RPMI7951 (cell line): ENCODE data around the gene STXBP6. TPM values are rescaled to one million over a fixed set of nuclear protein-coding genes. Genes with fewer than 3 reads are reported as not detected.
A peak's percentile ranks its signal among the peaks of the same experiment; 100 is the strongest.
"Not testable (repeated sequence)": the region's sequence is repeated elsewhere in the genome, so short reads cannot be mapped to it uniquely, and the experiment has no call there.

Experiments used
- DNase-seq: peaks from one replicate; pipeline ENCODE4 v3.0.0-alpha.2; 2012; ENCODE audit warnings: low read depth
- total RNA-seq: library from RNA; depleted of rRNA; stranded (reverse); fragments of >200 nt; shearing (Covaris generic); gene quantifications from 2 replicates; pipeline ENCODE4 v1.2.3, GENCODE V29; 2014

The STXBP6 gene
- total RNA-seq, 1 experiment from 2014 or later: 18.7 TPM

- DNase-seq: no peak
These were observed 63.6 kb downstream of the STXBP6 start for GRCh38 chr14:24986206-24986893.

DNA sequence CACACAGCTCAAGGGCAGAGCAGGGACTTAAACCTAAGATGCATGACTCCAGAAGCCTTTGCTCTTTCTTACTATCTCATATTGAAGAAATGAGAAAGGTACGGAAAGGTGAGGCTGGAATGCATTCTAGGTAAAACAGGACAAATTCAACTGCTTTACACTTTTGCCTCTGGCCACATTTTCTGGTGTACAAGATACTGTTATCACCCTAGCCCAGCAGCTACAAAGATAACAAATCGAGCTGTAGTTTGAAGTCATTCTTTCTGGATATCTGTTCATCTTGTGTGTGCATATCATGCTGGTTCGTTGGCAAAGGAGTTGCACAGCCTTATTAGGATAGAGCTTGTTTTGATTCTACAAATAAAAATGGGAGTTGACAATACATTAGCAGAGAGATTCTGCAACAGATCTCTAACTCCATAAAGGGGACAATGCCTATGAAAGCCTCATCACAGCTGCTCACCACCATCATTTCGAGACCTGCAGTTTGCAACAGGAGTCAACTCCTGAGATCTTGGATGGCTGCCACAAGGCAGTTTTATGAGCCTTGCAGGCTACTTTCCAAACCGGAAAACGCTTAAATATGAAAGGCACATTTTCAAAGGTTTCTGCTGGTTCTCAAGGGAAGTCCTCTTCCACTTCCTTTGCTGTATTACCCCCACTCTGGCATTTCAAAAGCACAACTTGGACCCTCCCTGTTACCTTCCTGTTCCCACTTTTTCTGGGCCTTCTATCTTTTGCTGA, 64.9 kb downstream of the STXBP6 start:
- peak; percentile 11 for DNase-seq

- peak; percentile 36 for DNase-seq
These were observed 67.3 kb downstream of the STXBP6 start for GRCh38 chr14:24982472-24983155.

GRCh38 chr14:24979725-24980239, 70.2 kb downstream of the STXBP6 start:
- no peak for DNase-seq

DNA sequence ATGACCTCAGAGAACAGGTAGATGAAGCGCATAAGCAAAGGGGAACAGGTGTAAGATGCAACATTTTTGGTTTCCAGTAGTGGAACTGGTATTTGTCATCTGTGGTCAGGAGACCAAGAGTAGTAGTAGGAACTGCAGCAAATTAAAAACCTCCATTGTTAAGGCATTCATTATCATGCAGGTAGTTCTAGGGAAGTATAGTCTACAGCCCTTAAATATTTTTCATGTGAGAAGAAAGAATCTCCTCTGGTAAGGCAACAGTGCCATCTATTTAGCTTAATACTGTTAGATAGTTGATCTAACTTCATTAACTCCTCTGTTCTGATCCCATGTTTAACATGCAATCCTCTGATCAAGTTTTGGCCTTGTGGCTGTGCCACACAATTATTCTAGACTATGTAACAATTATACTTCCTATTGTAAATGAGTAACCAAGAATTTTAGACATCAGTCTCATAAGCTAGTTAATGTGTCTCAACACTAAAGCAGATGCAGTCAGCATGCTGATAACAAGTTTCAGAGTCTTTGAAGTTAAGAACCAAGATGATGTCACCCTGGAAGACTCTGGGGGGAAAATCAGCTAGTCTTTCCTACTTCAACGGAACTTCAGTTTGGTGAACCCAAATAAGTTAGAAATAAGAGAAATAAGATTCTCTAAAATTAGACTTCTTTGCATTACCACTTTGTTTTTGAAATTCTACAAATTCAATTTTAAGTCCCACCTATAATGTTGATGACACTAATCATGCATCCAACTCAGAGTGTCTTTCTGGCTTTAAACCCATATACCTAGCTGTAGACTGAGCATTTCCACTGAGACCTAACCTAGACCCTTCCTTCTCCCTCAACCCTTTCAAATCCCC, 70.9 kb downstream of the STXBP6 start:
- DNase-seq: no peak

DNA sequence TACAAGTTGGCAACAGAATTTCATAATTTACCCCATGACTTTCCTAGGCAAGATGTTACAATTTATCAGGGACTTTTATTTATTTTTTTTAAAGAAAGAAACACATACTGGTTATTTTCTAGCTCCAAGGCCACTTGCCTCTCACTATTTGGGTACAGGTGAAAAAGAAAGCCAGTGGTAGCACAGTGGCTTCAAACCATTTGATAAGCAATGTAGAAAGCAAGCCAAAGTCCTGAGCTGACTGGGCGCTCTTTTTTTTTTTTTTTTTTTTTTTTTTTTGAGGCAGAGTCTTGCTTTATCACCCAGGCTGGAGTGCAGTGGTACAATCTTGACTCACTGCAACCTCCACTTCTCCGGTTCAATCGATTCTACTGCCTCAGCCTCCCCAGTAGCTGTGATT, 73.3 kb downstream of the STXBP6 start:
- DNase-seq: no peak

GRCh38 chr14:24975393-24975792, 74.6 kb downstream of the STXBP6 start:
- DNase-seq: no peak

DNA sequence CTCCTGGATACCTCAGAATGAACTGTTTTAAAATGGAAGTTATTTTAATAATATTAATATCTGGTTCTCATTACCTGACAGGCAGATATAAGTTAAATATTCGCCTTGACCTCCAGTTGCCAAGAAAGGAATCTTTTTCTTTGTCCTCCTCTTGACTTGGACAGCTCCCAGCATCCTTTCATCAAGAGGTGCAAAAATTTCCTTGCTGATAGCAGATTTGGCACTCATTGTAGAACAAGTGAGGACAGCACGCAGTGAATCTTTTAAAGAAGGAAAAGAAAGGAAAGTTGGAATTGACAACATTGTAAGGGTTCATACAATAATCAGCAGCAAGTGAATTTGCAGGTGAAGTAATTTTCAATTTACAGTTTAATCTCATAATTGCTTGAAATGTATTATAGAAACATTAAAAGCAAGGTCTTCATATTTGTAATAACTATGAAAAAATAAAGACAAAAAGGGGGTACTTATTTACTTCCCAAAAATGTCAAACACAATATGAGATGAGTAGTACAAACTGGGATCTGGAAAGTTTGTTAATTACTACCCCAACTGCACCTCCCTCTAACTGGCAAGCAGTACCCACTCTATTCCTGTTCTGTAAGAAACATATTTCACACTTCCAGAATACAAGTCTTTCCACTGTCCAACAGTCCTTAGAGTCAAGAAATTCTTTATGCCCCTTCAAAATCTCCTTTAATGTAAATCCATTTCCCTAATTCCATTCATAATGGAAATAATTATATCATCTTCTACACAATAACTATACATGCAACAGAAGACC, 75.2 kb downstream of the STXBP6 start:
- no peak for DNase-seq

DNA sequence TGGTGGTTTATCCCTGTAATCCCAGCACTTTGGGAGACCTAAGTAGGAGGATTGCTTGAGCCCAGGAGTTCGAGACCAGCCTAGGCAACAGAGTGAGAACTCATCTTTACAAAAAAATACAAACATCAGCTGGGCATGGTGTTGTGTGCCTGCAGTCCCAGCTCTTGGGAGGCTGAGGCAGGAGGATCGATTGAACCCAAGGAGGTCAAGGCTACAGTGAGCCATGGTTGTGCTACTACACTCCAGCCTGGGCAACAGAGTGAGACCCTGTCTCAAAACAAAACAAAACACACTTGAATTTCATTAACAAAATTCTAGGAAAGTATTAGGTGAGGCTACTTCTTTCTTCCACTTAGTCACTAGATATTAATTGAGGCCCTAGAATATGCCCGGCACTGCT, 77.1 kb downstream of the STXBP6 start:
- no peak for DNase-seq

DNA sequence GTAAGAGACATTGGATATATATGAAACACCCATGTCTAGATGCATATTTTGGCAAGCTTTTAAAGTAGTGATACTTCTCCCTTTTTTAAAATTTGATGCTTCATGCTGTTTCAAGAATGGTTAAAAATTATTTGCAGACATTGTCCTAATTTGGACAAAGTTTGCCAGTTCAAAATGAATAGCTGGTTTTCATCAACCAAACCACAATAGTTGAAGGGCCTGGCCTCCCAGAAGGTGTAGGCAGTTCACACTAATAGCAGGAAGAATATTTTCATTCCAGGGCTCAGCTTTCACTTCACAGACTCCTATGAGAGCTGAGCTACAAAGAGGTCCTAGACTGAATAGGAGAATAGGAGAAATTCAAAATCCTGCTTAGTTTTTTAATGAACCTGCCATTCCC, 78.7 kb downstream of the STXBP6 start:
- DNase-seq: no peak

- no peak for DNase-seq
These were observed 83.4 kb downstream of the STXBP6 start for GRCh38 chr14:24966579-24966964.

GRCh38 chr14:24965934-24966578, 83.9 kb downstream of the STXBP6 start:
- DNase-seq: peak; percentile 74

DNA sequence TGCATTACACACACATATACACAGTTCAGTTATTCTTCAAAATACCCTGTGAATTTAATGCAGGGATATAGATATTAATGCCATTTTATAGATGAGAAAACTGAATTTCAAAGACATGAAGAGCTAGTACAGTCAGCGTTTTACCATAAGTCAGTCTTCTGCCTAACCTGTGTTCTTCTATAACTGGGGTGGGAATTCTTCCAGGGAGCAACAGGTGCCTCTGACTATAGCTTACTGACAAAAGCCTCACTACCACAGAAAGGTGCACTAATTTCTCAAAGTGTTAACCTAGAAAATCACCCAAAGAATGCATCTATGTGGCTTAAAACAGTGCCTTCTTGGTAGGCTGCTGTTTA, 84.4 kb downstream of the STXBP6 start:
- DNase-seq: no peak

DNA sequence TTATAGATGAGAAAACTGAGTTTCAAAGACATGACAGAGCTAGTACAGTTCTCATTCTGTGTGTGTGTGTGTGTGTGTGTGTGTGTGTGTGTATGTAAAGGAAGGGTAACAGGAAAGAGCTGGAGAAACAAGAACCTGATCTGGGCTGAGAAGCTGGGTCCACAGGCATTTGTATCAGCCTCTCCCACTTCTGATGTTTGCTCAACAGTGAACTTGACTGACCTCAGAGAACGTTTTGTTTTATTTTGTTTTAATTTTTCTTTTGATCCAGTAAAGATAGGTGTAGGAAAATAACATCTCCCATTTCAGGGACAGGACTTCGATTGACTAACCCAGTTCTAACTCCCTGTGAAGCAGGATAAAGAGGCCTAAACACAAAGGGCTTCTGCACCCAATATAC, 85.4 kb downstream of the STXBP6 start:
- no peak for DNase-seq

GRCh38 chr14:24964048-24964447, 85.9 kb downstream of the STXBP6 start:
- no peak for DNase-seq

DNA sequence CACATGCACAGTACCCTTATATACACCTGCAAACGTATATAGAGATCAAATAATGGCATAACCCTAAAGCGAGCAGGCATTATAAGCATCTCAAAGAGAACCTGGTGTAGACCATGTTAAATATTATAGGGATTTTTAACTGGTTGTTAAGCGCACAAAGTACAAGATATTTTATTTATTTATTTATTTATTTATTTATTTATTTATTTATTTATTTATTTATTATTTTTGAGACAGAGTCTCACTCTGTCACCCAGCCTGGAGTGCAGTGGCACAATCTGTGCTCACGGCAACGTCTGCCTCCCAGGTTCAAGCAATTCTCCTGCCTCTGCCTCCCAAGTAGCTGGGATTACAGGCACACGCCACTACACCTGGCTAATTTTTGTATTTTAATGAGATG, 87.8 kb downstream of the STXBP6 start:
- DNase-seq: not testable (repeated sequence)

GRCh38 chr14:24960816-24961215, 89.1 kb downstream of the STXBP6 start:
- DNase-seq: no peak

DNA sequence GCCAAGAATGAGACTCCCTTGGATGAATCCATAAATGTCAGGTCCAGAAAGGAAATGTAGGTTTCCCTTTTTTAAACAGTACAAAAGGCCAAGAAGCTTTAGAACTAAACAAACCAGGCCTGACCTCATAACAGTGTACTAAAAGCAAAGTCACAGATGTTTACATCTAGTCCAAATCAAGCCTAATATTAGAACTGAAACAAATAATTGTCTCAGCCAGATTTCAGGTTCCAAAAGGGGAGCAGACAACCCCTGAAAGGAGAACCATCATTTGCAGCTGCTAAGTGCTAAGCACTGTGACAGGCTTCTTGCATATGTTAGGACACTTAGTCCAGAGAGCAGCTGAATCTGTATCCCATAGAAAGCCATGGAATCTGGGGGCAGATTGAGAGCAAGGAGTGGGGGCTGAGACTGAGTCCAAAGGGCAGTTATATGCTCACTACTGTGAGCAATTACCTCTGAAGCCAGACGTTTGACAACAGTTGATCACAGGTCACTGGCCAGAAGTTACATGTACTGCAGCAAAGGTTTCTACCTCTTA, 90.1 kb downstream of the STXBP6 start:
- DNase-seq: no peak

DNA sequence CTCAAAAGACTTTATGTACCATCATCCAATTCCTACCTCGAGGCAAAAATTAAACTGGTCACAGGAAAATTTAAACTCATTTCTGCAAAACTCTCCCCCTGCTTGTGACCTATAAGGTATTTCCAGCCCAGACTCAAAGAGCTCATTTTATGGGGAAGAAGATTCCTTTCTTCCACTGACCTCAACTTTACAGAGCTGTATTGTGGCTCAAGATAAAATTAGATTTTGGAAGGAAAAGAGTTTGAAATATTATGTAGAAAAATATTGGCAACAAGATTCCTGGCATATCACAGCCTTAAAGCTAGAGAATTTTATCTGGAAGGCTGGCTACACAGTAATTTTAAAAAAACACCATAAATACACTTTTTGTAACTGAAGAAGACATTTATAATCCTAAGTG, 91.7 kb downstream of the STXBP6 start:
- peak; percentile 36 for DNase-seq

- no peak for DNase-seq
These were observed 92.1 kb downstream of the STXBP6 start for GRCh38 chr14:24957814-24958213.
